ENCODE results near the gene HMGXB4. TPM values are rescaled to one million over a fixed set of nuclear protein-coding genes. Genes with fewer than 3 reads are reported as not detected.

Gene HMGXB4
- total and polyA plus RNA-seq, 2 of the 13 experiments (the other 11 are each of a cell fraction or from before 2014, with no cell fraction given) = 13.9 to 16.3 TPM

DNA sequence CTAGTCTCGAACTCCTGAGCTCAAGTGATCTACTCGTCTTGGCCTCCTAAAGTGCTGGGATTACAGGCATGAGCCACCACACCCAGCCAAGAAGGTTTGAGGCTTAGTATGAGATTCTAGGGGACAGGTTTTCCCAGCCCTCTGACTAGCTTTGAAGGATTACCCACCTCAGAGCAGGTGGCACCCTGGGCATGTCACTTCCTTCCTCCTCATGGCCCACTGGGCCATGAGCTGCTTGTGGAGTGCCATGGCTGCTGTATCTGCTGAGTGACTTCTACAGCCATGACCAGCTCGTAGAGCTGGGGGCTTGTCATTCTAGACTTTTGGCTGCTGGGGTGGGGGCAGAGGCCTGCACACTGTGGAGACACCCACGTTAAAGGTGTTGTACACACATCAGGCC is 67.5 kb downstream of the HMGXB4 start:
- no peaks in the 10 kb centered on the region for H3K9me3 ChIP-seq (ENCODE audit: low read length)
- FAIRE-seq (no peak), DNase-seq (ENCODE audit: low spot score) (no peak), ATAC-seq (no peak)
- no peak overlapping the region for H3K9ac ChIP-seq (ENCODE audit: insufficient read depth, low read depth, low read length)
- WGBS (ENCODE audit: low lambda C conversion rate) = 94% methylated on average over 4 of the region's 4 CpGs
- peaks cover 30% of the 10 kb centered on the region for H3K4me1 ChIP-seq (ENCODE audit: insufficient read depth, low read length)
- ChIA-PET POLR2A (no interaction called here), CTCF (ENCODE audit: low intra/inter-chr PET ratio, low total read pairs) (no interaction called here)
- H3K79me2 ChIP-seq (ENCODE audit: insufficient read depth, low read length) = no peaks in the 10 kb centered on the region
- in situ Hi-C loops (cut with HindIII; ENCODE audit: extremely low pct_ligation_motif_present, low pct_unique_long_range_greater_than_20kb) (no loop called here), intact Hi-C loops (cut with micrococcal nuclease; ENCODE audit: unreplicated experiment) (loop anchor here (5.0 kb wide), 1 partner anchor 67 kb away; the partner anchor contains the start of gene HMGXB4)
- no peak overlapping the region for H3K27ac ChIP-seq (ENCODE audit: extremely low read length, insufficient read depth, low read length)
- BruUV-seq (replicated peaks) = no TSS peak
- H4K20me1 ChIP-seq (ENCODE audit: insufficient read depth, low read length) = no peaks in the 10 kb centered on the region
- H3K36me3 ChIP-seq (replicated peaks in 1 of 2; ENCODE audit: control insufficient read depth in 1 of 2, insufficient read depth in 2 of 2, low read length in 2 of 2) = peaks cover 36 to 66% of the 10 kb centered on the region in 2 experiments
- no peak overlapping the region for H3K4me2 ChIP-seq (ENCODE audit: low read depth, low read length)
- H2AFZ ChIP-seq (ENCODE audit: low read length) = no peak overlapping the region
- H3K27me3 ChIP-seq (ENCODE audit: control insufficient read depth in 1 of 2, insufficient read depth in 2 of 2, low read length in 2 of 2) = no peaks in the 10 kb centered on the region
- H3K4me3 ChIP-seq (replicated peaks in 1 of 3; ENCODE audit: insufficient read depth in 1 of 3, low read depth in 2 of 3, low read length in 3 of 3) = no peak overlapping the region
- TF ChIP-seq SOX6 (IDR thresholded peaks at IDR 0.05) (no peak), SOX6 (CRISPR knock-in tag; IDR thresholded peaks at IDR 0.05) (no peak), NR2F2 (IDR thresholded peaks at IDR 0.05; ENCODE audit: borderline replicate concordance, low read depth) (no peak), ZNF563 (CRISPR knock-in tag; IDR thresholded peaks at IDR 0.05) (no peak), ZNF552 (CRISPR knock-in tag; IDR thresholded peaks at IDR 0.05; ENCODE audit: borderline replicate concordance) (no peak), BRD4 (CRISPR knock-in tag; IDR thresholded peaks at IDR 0.05) (no peak), PAWR (CRISPR knock-in tag; IDR thresholded peaks at IDR 0.05; ENCODE audit: borderline replicate concordance) (no peak)
- TF ChIP-seq, protein P1, sequence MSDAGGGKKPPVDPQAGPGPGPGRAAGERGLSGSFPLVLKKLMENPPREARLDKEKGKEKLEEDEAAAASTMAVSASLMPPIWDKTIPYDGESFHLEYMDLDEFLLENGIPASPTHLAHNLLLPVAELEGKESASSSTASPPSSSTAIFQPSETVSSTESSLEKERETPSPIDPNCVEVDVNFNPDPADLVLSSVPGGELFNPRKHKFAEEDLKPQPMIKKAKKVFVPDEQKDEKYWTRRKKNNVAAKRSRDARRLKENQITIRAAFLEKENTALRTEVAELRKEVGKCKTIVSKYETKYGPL (CRISPR knock-in tag; IDR thresholded peaks at IDR 0.05) = no peak

DNA sequence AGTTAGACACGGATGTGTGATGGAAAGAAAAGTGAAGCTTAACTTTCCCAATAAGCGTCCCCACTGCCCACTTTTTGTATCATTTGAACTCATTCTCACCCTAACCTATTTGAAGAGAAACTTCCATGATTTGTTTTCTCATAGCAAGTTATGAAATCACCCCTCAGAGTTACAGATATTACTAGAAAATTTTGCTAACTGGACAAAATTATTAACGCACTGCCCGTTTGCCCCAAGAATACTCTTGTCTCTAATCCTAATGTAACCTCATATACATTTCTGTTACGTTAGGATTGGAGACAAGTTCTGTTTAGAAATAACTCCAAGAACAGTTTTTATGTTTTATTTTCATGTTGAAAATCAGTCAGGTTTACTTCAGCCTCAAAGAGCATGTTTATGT is 67.9 kb downstream of the HMGXB4 start:
- ChIA-PET POLR2A (no interaction called here), CTCF (ENCODE audit: low intra/inter-chr PET ratio, low total read pairs) (no interaction called here)
- BruUV-seq (replicated peaks) = no TSS peak
- FAIRE-seq = no peak
- H3K9me3 ChIP-seq (ENCODE audit: low read length) = no peaks in the 10 kb centered on the region
- no peak for ATAC-seq
- H3K4me3 ChIP-seq (replicated peaks in 1 of 3; ENCODE audit: insufficient read depth in 1 of 3, low read depth in 2 of 3, low read length in 3 of 3) = no peak overlapping the region
- peaks cover 34% of the 10 kb centered on the region for H3K4me1 ChIP-seq (ENCODE audit: insufficient read depth, low read length)
- no peak overlapping the region for H3K9ac ChIP-seq (ENCODE audit: insufficient read depth, low read depth, low read length)
- no peaks in the 10 kb centered on the region for H3K27me3 ChIP-seq (ENCODE audit: control insufficient read depth in 1 of 2, insufficient read depth in 2 of 2, low read length in 2 of 2)
- peaks cover 35 to 62% of the 10 kb centered on the region in 2 experiments for H3K36me3 ChIP-seq (replicated peaks in 1 of 2; ENCODE audit: control insufficient read depth in 1 of 2, insufficient read depth in 2 of 2, low read length in 2 of 2)
- no peaks in the 10 kb centered on the region for H3K79me2 ChIP-seq (ENCODE audit: insufficient read depth, low read length)
- in situ Hi-C loops (cut with HindIII; ENCODE audit: extremely low pct_ligation_motif_present, low pct_unique_long_range_greater_than_20kb) (no loop called here), intact Hi-C loops (cut with micrococcal nuclease; ENCODE audit: unreplicated experiment) (loop anchor here (5.0 kb wide), 1 partner anchor 68 kb away; the partner anchor contains the start of gene HMGXB4)
- DNase-seq (ENCODE audit: low spot score) = no peak
- no peaks in the 10 kb centered on the region for H4K20me1 ChIP-seq (ENCODE audit: insufficient read depth, low read length)
- 92% methylated on average over 5 of the region's 5 CpGs for WGBS (ENCODE audit: low lambda C conversion rate)
- no peak overlapping the region for H2AFZ ChIP-seq (ENCODE audit: low read length)
- no peak overlapping the region for H3K4me2 ChIP-seq (ENCODE audit: low read depth, low read length)
- H3K27ac ChIP-seq (ENCODE audit: extremely low read length, insufficient read depth, low read length) = no peak overlapping the region
- TF ChIP-seq ZSCAN12 (CRISPR knock-in tag; IDR thresholded peaks at IDR 0.05) = no peak
- TF ChIP-seq ZNF792 (CRISPR knock-in tag; IDR thresholded peaks at IDR 0.05) = no peak
- no peak for TF ChIP-seq BCLAF1 (IDR thresholded peaks at IDR 0.05)
- no peak for TF ChIP-seq ZNF230 (CRISPR knock-in tag; IDR thresholded peaks at IDR 0.05)
- TF ChIP-seq, protein P2, sequence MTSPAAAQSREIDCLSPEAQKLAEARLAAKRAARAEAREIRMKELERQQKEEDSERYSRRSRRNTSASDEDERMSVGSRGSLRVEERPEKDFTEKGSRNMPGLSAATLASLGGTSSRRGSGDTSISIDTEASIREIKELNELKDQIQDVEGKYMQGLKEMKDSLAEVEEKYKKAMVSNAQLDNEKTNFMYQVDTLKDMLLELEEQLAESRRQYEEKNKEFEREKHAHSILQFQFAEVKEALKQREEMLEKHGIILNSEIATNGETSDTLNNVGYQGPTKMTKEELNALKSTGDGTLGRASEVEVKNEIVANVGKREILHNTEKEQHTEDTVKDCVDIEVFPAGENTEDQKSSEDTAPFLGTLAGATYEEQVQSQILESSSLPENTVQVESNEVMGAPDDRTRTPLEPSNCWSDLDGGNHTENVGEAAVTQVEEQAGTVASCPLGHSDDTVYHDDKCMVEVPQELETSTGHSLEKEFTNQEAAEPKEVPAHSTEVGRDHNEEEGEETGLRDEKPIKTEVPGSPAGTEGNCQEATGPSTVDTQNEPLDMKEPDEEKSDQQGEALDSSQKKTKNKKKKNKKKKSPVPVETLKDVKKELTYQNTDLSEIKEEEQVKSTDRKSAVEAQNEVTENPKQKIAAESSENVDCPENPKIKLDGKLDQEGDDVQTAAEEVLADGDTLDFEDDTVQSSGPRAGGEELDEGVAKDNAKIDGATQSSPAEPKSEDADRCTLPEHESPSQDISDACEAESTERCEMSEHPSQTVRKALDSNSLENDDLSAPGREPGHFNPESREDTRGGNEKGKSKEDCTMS (CRISPR knock-in tag; conservative IDR thresholded peaks at IDR 0.05) = no peak
- no peak for TF ChIP-seq KLF16 (CRISPR knock-in tag; IDR thresholded peaks at IDR 0.05)
- TF ChIP-seq MAFK (conservative IDR thresholded peaks at IDR 0.05 in 1 of 2, IDR thresholded peaks at IDR 0.05 in 1 of 2; ENCODE audit: low read length in 2 of 2) = peak; percentile 65 to 68

Data from HepG2 (cell line).